Activated naive CD4-positive, alpha-beta T cell treated with anti-CD3 and anti-CD28 coated beads, Interleukin-2, amount 50 U/mL, for 24 hours (primary cell): ENCODE results near the gene SDK1.

ENCODE experiments used
- H3K27ac Mint-ChIP-seq: one replicate; pipeline ENCODE4 v1.8.0; 2021; ENCODE audit warnings: mild to moderate bottlenecking, mixed read lengths
- H3K27me3 Mint-ChIP-seq: one replicate; pipeline ENCODE4 v1.8.0; 2021; ENCODE audit warnings: mixed read lengths
- H3K36me3 Mint-ChIP-seq: one replicate; pipeline ENCODE4 v1.8.0; 2021; ENCODE audit warnings: mixed read lengths
- H3K4me1 Mint-ChIP-seq: one replicate; pipeline ENCODE4 v1.8.0; 2021; ENCODE audit warnings: mixed read lengths
- H3K4me3 Mint-ChIP-seq: one replicate; pipeline ENCODE4 v1.8.0; 2021; ENCODE audit warnings: mild to moderate bottlenecking, mixed read lengths
- H3K9me3 Mint-ChIP-seq: one replicate; pipeline ENCODE4 v1.8.0; 2021; ENCODE audit warnings: mixed read lengths

Gene SDK1

DNA sequence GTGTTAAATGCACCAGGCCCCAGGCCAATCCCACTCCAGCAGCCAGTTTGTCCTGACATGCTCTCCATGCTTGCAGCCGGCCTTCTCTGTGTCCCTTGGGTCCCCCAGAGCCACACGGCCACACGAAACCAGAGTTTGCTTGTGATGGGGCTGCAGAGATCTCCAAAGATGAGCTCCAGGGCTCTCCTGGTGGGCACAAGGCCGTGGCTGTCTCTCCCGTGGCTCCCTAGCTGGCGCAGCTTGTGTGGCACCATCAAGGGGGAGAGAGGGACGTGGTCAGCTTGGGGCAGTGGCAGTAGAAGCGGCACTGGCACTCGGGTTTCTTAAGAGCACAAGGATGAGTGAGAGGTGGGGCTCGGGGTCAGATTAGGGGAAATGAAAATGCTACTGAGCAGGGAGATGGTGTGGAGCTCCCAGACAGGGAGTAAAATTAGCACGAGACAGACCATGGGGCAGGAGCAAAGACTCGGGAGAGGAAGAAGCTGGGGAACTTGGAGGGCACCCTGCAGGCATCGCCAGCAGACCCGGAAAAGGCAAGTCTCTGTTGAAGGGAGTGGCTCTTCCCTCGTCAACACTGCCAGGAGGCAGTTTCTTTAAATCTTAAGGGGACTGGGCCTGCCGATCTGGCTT lies 808.5 kb downstream of the SDK1 start:
- Mint-ChIP-seq H3K4me1 (no peaks in the 10 kb centered on the region), H3K36me3 (no peaks in the 10 kb centered on the region), H3K9me3 (no peaks in the 10 kb centered on the region), H3K27ac (no peak overlapping the region), H3K27me3 (no peaks in the 10 kb centered on the region), H3K4me3 (no peak overlapping the region)

GRCh38 chr7:4110438-4110837 lies 809.4 kb downstream of the SDK1 start:
- Mint-ChIP-seq H3K4me1 (no peaks in the 10 kb centered on the region), H3K4me3 (no peak overlapping the region), H3K9me3 (no peaks in the 10 kb centered on the region), H3K27me3 (no peaks in the 10 kb centered on the region), H3K36me3 (no peaks in the 10 kb centered on the region), H3K27ac (no peak overlapping the region)

DNA sequence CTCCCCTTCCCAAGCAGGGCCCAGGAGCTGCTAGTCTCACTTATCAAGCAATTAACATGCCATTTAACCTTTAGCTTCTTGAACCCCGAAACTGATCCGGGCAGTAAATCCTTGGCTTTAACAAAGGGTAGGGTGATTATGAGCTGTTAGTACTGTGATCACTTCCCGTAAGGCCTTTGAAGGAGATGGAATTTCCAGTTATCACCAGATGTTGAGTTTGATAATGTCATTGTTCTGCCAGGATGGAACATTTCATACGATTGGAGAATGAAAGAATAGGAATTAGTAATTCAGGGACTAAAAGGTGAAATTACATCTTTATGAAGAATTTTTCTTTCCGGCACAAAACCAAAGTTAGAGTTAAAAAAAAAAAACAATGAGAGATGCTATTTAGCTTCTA lies 810.1 kb downstream of the SDK1 start:
- H3K36me3 Mint-ChIP-seq: no peaks in the 10 kb centered on the region
- no peak overlapping the region for H3K4me3 Mint-ChIP-seq
- no peaks in the 10 kb centered on the region for H3K27me3 Mint-ChIP-seq
- H3K4me1 Mint-ChIP-seq: no peaks in the 10 kb centered on the region
- H3K27ac Mint-ChIP-seq: no peak overlapping the region
- H3K9me3 Mint-ChIP-seq: no peaks in the 10 kb centered on the region

- Mint-ChIP-seq H3K36me3 (no peaks in the 10 kb centered on the region), H3K4me3 (no peak overlapping the region), H3K27ac (no peak overlapping the region), H3K4me1 (no peaks in the 10 kb centered on the region), H3K9me3 (no peaks in the 10 kb centered on the region), H3K27me3 (no peaks in the 10 kb centered on the region)
These were observed 812.2 kb downstream of the SDK1 start for GRCh38 chr7:4113271-4113670.

DNA sequence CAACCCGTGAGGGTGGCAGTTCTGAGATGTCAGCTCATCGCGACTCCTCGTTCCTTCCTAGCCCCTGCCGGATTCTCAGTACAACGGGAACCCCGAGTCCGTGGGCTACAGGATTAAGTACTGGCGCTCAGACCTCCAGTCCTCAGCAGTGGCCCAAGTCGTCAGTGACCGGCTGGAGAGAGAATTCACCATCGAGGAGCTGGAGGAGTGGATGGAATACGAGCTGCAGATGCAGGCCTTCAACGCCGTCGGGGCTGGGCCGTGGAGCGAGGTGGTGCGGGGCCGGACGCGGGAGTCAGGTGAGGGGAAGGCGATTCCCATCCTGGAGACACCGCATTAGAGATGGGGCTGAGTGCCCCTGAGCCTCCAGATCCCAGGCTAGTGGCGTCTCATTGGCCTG lies 812.9 kb downstream of the SDK1 start:
- no peak overlapping the region for H3K27ac Mint-ChIP-seq
- no peaks in the 10 kb centered on the region for H3K36me3 Mint-ChIP-seq
- no peaks in the 10 kb centered on the region for H3K4me1 Mint-ChIP-seq
- H3K9me3 Mint-ChIP-seq: no peaks in the 10 kb centered on the region
- H3K4me3 Mint-ChIP-seq: no peak overlapping the region
- no peaks in the 10 kb centered on the region for H3K27me3 Mint-ChIP-seq

- Mint-ChIP-seq H3K27me3 (no peaks in the 10 kb centered on the region), H3K4me1 (no peaks in the 10 kb centered on the region), H3K36me3 (no peaks in the 10 kb centered on the region)
These were observed 814.4 kb downstream of the SDK1 start for GRCh38 chr7:4115442-4115841.

GRCh38 chr7:4115941-4116610 lies 815.0 kb downstream of the SDK1 start:
- Mint-ChIP-seq H3K4me1 (no peaks in the 10 kb centered on the region), H3K27me3 (no peaks in the 10 kb centered on the region), H3K9me3 (peaks cover 7% of the 10 kb centered on the region), H3K27ac (no peak overlapping the region), H3K36me3 (no peaks in the 10 kb centered on the region), H3K4me3 (no peak overlapping the region)

More at GRCh38 chr7:4115442-4115841, 814.4 kb downstream of the SDK1 start:
- H3K4me3 Mint-ChIP-seq: no peak overlapping the region
- H3K9me3 Mint-ChIP-seq: peaks cover 7% of the 10 kb centered on the region
- H3K27ac Mint-ChIP-seq: no peak overlapping the region

- Mint-ChIP-seq H3K27ac (no peak overlapping the region), H3K9me3 (peaks cover 17% of the 10 kb centered on the region), H3K27me3 (peaks cover 6% of the 10 kb centered on the region), H3K36me3 (peaks cover 3% of the 10 kb centered on the region), H3K4me3 (no peak overlapping the region), H3K4me1 (no peaks in the 10 kb centered on the region)
These were observed 818.8 kb downstream of the SDK1 start for GRCh38 chr7:4119848-4120247.

DNA sequence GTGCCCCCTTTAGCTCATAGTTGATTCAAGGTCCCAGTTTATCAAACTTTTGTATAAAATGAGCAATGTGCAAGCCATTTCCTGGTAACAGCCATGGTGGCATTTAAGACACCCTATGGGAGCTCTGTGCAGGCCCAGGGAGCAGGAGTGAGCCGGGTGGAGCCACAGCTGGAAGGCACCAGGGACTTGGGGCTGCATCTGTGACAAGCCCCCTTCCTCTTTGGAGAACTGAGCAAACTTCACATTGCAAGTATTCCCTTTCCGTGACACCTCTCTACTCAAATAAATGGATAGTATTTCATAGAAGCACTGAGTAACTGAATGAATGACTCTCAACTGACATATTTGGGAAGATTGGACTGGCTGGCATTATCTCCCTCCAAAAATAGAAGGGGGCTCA lies 822.3 kb downstream of the SDK1 start:
- Mint-ChIP-seq H3K27me3 (peaks cover 6% of the 10 kb centered on the region), H3K36me3 (peaks cover 4% of the 10 kb centered on the region), H3K27ac (no peak overlapping the region), H3K4me3 (no peak overlapping the region), H3K9me3 (peaks cover 20% of the 10 kb centered on the region), H3K4me1 (no peaks in the 10 kb centered on the region)

DNA sequence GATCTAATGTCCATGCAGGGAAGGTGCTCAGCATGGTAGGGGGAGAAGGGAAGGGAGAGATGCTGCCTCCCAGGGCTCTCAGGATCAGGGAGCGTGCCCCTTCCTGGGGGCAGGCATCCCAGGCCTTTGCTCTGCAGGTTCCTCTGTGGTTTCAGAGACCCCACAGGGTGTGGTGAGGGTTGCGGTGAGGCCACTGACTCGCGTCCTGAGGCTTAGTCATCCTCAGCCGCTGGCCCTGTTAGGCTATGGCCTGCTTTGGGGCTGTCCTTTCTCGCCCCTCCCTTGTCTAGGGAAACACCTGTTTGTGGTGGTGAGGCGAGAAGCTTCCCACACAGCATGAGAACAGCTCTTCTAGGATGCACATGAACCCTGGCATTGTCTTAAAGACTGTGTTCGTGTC lies 822.8 kb downstream of the SDK1 start:
- Mint-ChIP-seq H3K4me1 (no peaks in the 10 kb centered on the region), H3K27me3 (peaks cover 6% of the 10 kb centered on the region), H3K4me3 (no peak overlapping the region), H3K36me3 (peaks cover 4% of the 10 kb centered on the region), H3K9me3 (peaks cover 20% of the 10 kb centered on the region), H3K27ac (no peak overlapping the region)

GRCh38 chr7:4124556-4125477 lies 823.8 kb downstream of the SDK1 start:
- no peak overlapping the region for H3K4me3 Mint-ChIP-seq

DNA sequence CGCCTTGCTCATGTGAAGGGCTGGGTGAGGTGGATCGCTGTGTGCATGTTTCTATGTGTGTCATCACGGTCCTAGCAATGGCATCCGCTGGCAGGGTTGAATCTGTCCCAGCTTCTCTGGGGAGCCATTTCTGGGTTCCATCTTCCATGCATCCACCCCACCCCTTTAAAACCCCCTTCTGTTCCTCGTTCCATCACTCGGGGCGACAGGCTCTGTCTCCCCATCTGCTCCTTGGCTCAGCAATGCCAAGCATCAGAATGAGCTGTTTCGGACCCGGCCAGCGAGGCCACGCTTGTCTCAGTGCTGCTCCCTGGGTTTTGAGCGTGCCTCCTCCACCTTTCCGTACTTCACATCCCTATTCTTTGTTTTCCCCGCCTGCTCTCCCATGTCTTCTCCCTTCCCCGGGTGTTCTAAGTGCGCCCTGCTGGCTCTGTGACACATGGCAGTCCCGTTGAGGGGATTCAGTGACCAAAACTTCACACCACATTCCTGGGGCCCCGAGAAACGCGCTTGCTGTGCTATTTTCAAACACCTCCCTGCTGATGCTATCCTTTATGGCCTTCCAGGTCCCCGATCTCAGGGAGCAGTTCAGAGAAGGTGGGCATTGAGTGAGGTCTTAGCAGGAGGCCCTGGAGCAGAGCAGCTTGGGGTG lies 827.0 kb downstream of the SDK1 start:
- H3K9me3 Mint-ChIP-seq: peaks cover 8% of the 10 kb centered on the region
- H3K4me3 Mint-ChIP-seq: no peak overlapping the region
- peaks cover 6% of the 10 kb centered on the region for H3K27me3 Mint-ChIP-seq
- H3K27ac Mint-ChIP-seq: no peak overlapping the region
- H3K36me3 Mint-ChIP-seq: peaks cover 1% of the 10 kb centered on the region
- no peaks in the 10 kb centered on the region for H3K4me1 Mint-ChIP-seq

More at GRCh38 chr7:4124556-4125477, 823.8 kb downstream of the SDK1 start:
- Mint-ChIP-seq H3K36me3 (peaks cover 4% of the 10 kb centered on the region), H3K9me3 (peaks cover 15% of the 10 kb centered on the region), H3K27me3 (peaks cover 6% of the 10 kb centered on the region), H3K4me1 (no peaks in the 10 kb centered on the region), H3K27ac (no peak overlapping the region)

GRCh38 chr7:4129481-4130122 lies 828.5 kb downstream of the SDK1 start:
- no peak overlapping the region for H3K27ac Mint-ChIP-seq
- no peak overlapping the region for H3K4me3 Mint-ChIP-seq
- peaks cover 3% of the 10 kb centered on the region for H3K27me3 Mint-ChIP-seq
- H3K4me1 Mint-ChIP-seq: no peaks in the 10 kb centered on the region
- peaks cover 6% of the 10 kb centered on the region for H3K9me3 Mint-ChIP-seq
- H3K36me3 Mint-ChIP-seq: peaks cover 1% of the 10 kb centered on the region

GRCh38 chr7:4131063-4131462 lies 830.0 kb downstream of the SDK1 start:
- Mint-ChIP-seq H3K27ac (no peak overlapping the region), H3K9me3 (no peaks in the 10 kb centered on the region), H3K4me1 (no peaks in the 10 kb centered on the region), H3K36me3 (no peaks in the 10 kb centered on the region), H3K27me3 (no peaks in the 10 kb centered on the region), H3K4me3 (no peak overlapping the region)

DNA sequence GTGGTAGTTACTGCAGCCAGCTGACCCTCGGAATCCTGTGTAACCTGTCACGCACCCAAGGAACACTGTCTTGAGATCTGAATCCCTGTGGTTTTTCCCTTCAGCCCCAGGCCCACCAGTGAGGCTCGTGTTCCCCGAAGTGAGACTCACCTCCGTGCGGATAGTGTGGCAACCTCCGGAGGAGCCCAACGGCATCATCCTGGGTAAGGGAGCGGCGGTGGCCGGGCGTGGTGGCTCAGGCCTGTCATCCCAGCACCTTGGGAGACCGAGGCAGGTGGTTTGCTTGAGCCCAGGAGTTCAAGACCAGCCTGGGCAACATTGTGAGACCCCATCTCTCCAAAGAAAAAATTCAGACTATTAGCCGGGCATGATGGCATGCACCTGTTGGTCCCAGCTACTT lies 831.2 kb downstream of the SDK1 start:
- H3K9me3 Mint-ChIP-seq: no peaks in the 10 kb centered on the region
- no peaks in the 10 kb centered on the region for H3K27me3 Mint-ChIP-seq
- no peak overlapping the region for H3K27ac Mint-ChIP-seq
- H3K4me1 Mint-ChIP-seq: no peaks in the 10 kb centered on the region
- no peaks in the 10 kb centered on the region for H3K36me3 Mint-ChIP-seq
- no peak overlapping the region for H3K4me3 Mint-ChIP-seq
